Cardiac fibroblast (primary cell): Measurements from ENCODE around the gene LAMB1.
"Not testable (repeated sequence)": the region's sequence is repeated elsewhere in the genome, so short reads cannot be mapped to it uniquely, and the experiment has no call there.

ENCODE experiments used
- DNase-seq, 2 donors: peaks; one replicate each; pipeline versions ENCODE4 v3.0.0 to v3.0.0-alpha.2; 2010; ENCODE audit warnings: low read depth in 2 of 2
- H3K4me3 ChIP-seq, 2 donors: replicated peaks in 1 of 2; 1 replicate in 1 of 2; 2 replicates in 1 of 2; pipeline ENCODE4 v1.5.1; 2011; ENCODE audit warnings: low read depth in 2 of 2, low read length in 2 of 2, mild to moderate bottlenecking in 2 of 2, moderate library complexity in 1 of 2
- CTCF ChIP-seq: IDR thresholded peaks from one replicate; pipeline ENCODE4 v1.5.1; 2011; ENCODE audit warnings: low read depth, mild to moderate bottlenecking, low read length, inconsistent platforms

The LAMB1 gene

GRCh38 chr7:108045154-108045553, 42.2 kb upstream of the LAMB1 start:
- H3K4me3 ChIP-seq = no peak overlapping the region
- TF ChIP-seq CTCF = no peak
- peak; percentile 57 to 84 for DNase-seq

- TF ChIP-seq CTCF = no peak
- DNase-seq = no peak
- H3K4me3 ChIP-seq = no peak overlapping the region
These were observed 41.4 kb upstream of the LAMB1 start for GRCh38 chr7:108044345-108044744.

- no peak overlapping the region for H3K4me3 ChIP-seq
- TF ChIP-seq CTCF = no peak
- DNase-seq = no peak
These were observed 36.0 kb upstream of the LAMB1 start for GRCh38 chr7:108038986-108039385.

GRCh38 chr7:108037741-108038140, 34.8 kb upstream of the LAMB1 start:
- TF ChIP-seq CTCF = no peak
- no peak overlapping the region for H3K4me3 ChIP-seq
- DNase-seq = no peak

- no peak for TF ChIP-seq CTCF
- DNase-seq = no peak
- H3K4me3 ChIP-seq = no peak overlapping the region
These were observed 34.2 kb upstream of the LAMB1 start for GRCh38 chr7:108037140-108037539.

- no peak for DNase-seq
- TF ChIP-seq CTCF = no peak
- no peak overlapping the region for H3K4me3 ChIP-seq
These were observed 31.6 kb upstream of the LAMB1 start for GRCh38 chr7:108034586-108034985.

- no peak overlapping the region for H3K4me3 ChIP-seq
- DNase-seq = no peak
- TF ChIP-seq CTCF = no peak
These were observed 31.0 kb upstream of the LAMB1 start for GRCh38 chr7:108033776-108034497.

- H3K4me3 ChIP-seq, DNase-seq: not testable (repeated sequence)
These were observed 30.3 kb upstream of the LAMB1 start for GRCh38 chr7:108033309-108033708.
